Sigmoid colon (tissue), 7 donors: ENCODE results near the gene CDC25A. TPM values are rescaled to one million over a fixed set of nuclear protein-coding genes. Genes with fewer than 3 reads are reported as not detected.

ENCODE experiments used
- DNase-seq: peaks from one replicate; pipeline ENCODE4 v3.0.0-alpha.2; 2019
- H3K27ac ChIP-seq, 4 donors: fragments of 200-600 bp; sonication (generic); one replicate each; pipeline ENCODE4 v1.5.1; 2016 to 2019; ENCODE audit warnings: mild to moderate bottlenecking in 1 of 4
- H3K27me3 ChIP-seq, 3 donors: fragments of 200-600 bp; sonication (generic); one replicate each; pipeline ENCODE4 v1.5.1; 2019; ENCODE audit warnings: mild to moderate bottlenecking in 1 of 3
- H3K36me3 ChIP-seq, 4 donors: fragments of 200-600 bp; sonication (generic); one replicate each; pipeline ENCODE4 v1.5.1; 2016 to 2019
- H3K4me1 ChIP-seq, 4 donors: fragments of 200-600 bp; sonication (generic); one replicate each; pipeline ENCODE4 v1.5.1; 2017 to 2019
- H3K4me3 ChIP-seq, 4 donors: fragments of 200-600 bp; sonication (generic); one replicate each; pipeline ENCODE4 v1.5.1; 2017 to 2019; ENCODE audit warnings: mild to moderate bottlenecking in 2 of 4, moderate library complexity in 1 of 4
- H3K9me3 ChIP-seq, 4 donors: fragments of 200-600 bp in 3 of 4; sonication (generic) in 3 of 4; one replicate each; pipeline versions ENCODE4 v1.5.1 to v1.6.1; 2013 to 2019
- CTCF ChIP-seq, 4 experiments: fragments of 450-650 bp in 3 of 4; fragments of 200-600 bp in 1 of 4; IDR thresholded peaks; one replicate each; pipeline ENCODE4 v1.5.1; 2016 to 2019; ENCODE audit warnings: antibody characterized with exemption in 4 of 4, mild to moderate bottlenecking in 3 of 4, moderate library complexity in 2 of 4
- EP300 ChIP-seq, 4 donors: sonication (generic); formaldehyde crosslinking; IDR thresholded peaks; one replicate each; pipeline ENCODE4 v1.6.1; 2017; ENCODE audit warnings: antibody characterized with exemption in 4 of 4
- POLR2A ChIP-seq, 2 donors: fragments of 450-650 bp; IDR thresholded peaks; one replicate each; pipeline ENCODE4 v1.6.1; 2016; ENCODE audit warnings: antibody characterized with exemption in 2 of 2, mild to moderate bottlenecking in 2 of 2, moderate library complexity in 2 of 2
- POLR2AphosphoS5 ChIP-seq, 4 donors: sonication (generic); formaldehyde crosslinking; IDR thresholded peaks; one replicate each; pipeline ENCODE4 v1.6.1; 2017; ENCODE audit warnings: antibody characterized with exemption in 4 of 4
- WGBS, 2 donors: extraction: QIAGEN DNeasy Blood & Tissue Kit; methylation state at CpG; one replicate each; pipeline ENCODE4 v1.1.7; 2013; 5-methylcytosine and 5-hydroxymethylcytosine counted together
- intact Hi-C: fragments of 100-400 bp; cut with DNase I; formaldehyde crosslinking; loops from one replicate; pipeline ENCODE4 v1.15.1; 2023
- polyA plus RNA-seq, 3 donors: library from polyadenylated mRNA; stranded (reverse); fragments of 200-250 nt; gene quantifications; one replicate each; pipeline ENCODE4 v1.2.3, GENCODE V29; 2013
- total RNA-seq, 4 donors: library from RNA; depleted of rRNA; stranded (reverse); fragments of >200 nt; gene quantifications; one replicate each; pipeline ENCODE4 v1.1.0, GENCODE V29; 2016
- donor health status: healthy with polysubstance abuse.
- donor health status: Bipolar disorder and iron deficiency.
- donor health status: healthy.

The CDC25A gene
- total and polyA plus RNA-seq, 7 donors, result 0.27 to 8.1 (median 2.6) TPM; not detected in 1

- H3K4me3 ChIP-seq, result no peak overlapping the region
- H3K27ac ChIP-seq, result no peak overlapping the region
- DNase-seq, result no peak
- intact Hi-C loops, result no loop called here
- no peak for TF ChIP-seq CTCF (IDR thresholded peaks at IDR 0.05)
- TF ChIP-seq POLR2AphosphoS5 (IDR thresholded peaks at IDR 0.05), result no peak
- no peak for TF ChIP-seq EP300 (IDR thresholded peaks at IDR 0.05)
- no peak for TF ChIP-seq POLR2A (IDR thresholded peaks at IDR 0.05)
- H3K9me3 ChIP-seq, result no peaks in the 10 kb centered on the region
- WGBS, 2 donors, result 95% methylated on average over 5 of the region's 5 CpGs
- H3K36me3 ChIP-seq, result no peaks in the 10 kb centered on the region
- H3K4me1 ChIP-seq, result peaks cover 0 to 17% (median 16%) of the 10 kb centered on the region in 4 donors
- H3K27me3 ChIP-seq, result no peaks in the 10 kb centered on the region
Observed at GRCh38 chr3:48218537-48218936, 30.3 kb upstream of the CDC25A start.

GRCh38 chr3:48217449-48217848 lies 29.2 kb upstream of the CDC25A start:
- H3K4me3 ChIP-seq, result no peak overlapping the region
- H3K27ac ChIP-seq, result no peak overlapping the region
- peaks cover 0 to 17% (median 16%) of the 10 kb centered on the region in 4 donors for H3K4me1 ChIP-seq
- DNase-seq, result no peak
- TF ChIP-seq CTCF (IDR thresholded peaks at IDR 0.05), result no peak
- no peaks in the 10 kb centered on the region for H3K27me3 ChIP-seq
- WGBS, 2 donors, result 89 to 93% methylated on average over 4 of the region's 4 CpGs
- no peaks in the 10 kb centered on the region for H3K36me3 ChIP-seq
- no peaks in the 10 kb centered on the region for H3K9me3 ChIP-seq
- intact Hi-C loops, result no loop called here

GRCh38 chr3:48215876-48216275 lies 27.7 kb upstream of the CDC25A start:
- 76 to 78% methylated on average over 5 of the region's 5 CpGs for WGBS, 2 donors
- no peaks in the 10 kb centered on the region for H3K9me3 ChIP-seq
- H3K4me3 ChIP-seq, result no peak overlapping the region
- peak; percentile 84 for DNase-seq
- peaks cover 0 to 17% (median 16%) of the 10 kb centered on the region in 4 donors for H3K4me1 ChIP-seq
- peak overlapping the region; percentile 56 to 67 (median 61) for H3K27ac ChIP-seq
- no peaks in the 10 kb centered on the region for H3K36me3 ChIP-seq
- no peaks in the 10 kb centered on the region for H3K27me3 ChIP-seq
- intact Hi-C loops, result no loop called here
- TF ChIP-seq POLR2AphosphoS5 (IDR thresholded peaks at IDR 0.05) (peak in 1 of 4 donors; percentile 41), EP300 (IDR thresholded peaks at IDR 0.05) (no peak)

- 47 to 59% methylated on average over 4 of the region's 4 CpGs for WGBS, 2 donors
- Histone ChIP-seq H3K27ac (peak overlapping the region; percentile 56 to 67 (median 61)), H3K4me3 (no peak overlapping the region), H3K36me3 (no peaks in the 10 kb centered on the region), H3K27me3 (no peaks in the 10 kb centered on the region), H3K9me3 (no peaks in the 10 kb centered on the region), H3K4me1 (peaks cover 0 to 17% (median 16%) of the 10 kb centered on the region in 4 donors)
- intact Hi-C loops, result no loop called here
- DNase-seq, result peak; percentile 80
- TF ChIP-seq CTCF (IDR thresholded peaks at IDR 0.05), result no peak
- TF ChIP-seq POLR2AphosphoS5 (IDR thresholded peaks at IDR 0.05), result peak in 2 of 4 donors; percentile 20 to 62
Observed at GRCh38 chr3:48215466-48215865, 27.2 kb upstream of the CDC25A start.

GRCh38 chr3:48215019-48215418 lies 26.8 kb upstream of the CDC25A start:
- 59 to 72% methylated on average over 3 of the region's 3 CpGs for WGBS, 2 donors
- H3K4me3 ChIP-seq, result no peak overlapping the region
- no peaks in the 10 kb centered on the region for H3K36me3 ChIP-seq
- peak overlapping the region; percentile 56 to 67 (median 61) for H3K27ac ChIP-seq
- H3K27me3 ChIP-seq, result no peaks in the 10 kb centered on the region
- peak; percentile 73 for DNase-seq
- no peaks in the 10 kb centered on the region for H3K9me3 ChIP-seq
- intact Hi-C loops, result no loop called here
- H3K4me1 ChIP-seq, result peaks cover 0 to 17% (median 16%) of the 10 kb centered on the region in 4 donors
- TF ChIP-seq POLR2AphosphoS5 (IDR thresholded peaks at IDR 0.05), result no peak
- no peak for TF ChIP-seq POLR2A (IDR thresholded peaks at IDR 0.05)
- no peak for TF ChIP-seq CTCF (IDR thresholded peaks at IDR 0.05)
- TF ChIP-seq EP300 (IDR thresholded peaks at IDR 0.05), result no peak
